Panc1 (cell line): ENCODE data around the gene TTC9C.

Source experiments
- POLR2AphosphoS5 ChIP-seq: IDR thresholded peaks from 2 replicates; pipeline ENCODE4 v1.6.1; 2012; ENCODE audit warnings: mild to moderate bottlenecking, low read depth, low read length, moderate library complexity
- TF ChIP-seq, protein P1 (sequence below): fragments of 450-650 bp; IDR thresholded peaks from 2 replicates; pipeline ENCODE4 v1.5.1; 2017; ENCODE audit warnings: mild to moderate bottlenecking

DNA sequence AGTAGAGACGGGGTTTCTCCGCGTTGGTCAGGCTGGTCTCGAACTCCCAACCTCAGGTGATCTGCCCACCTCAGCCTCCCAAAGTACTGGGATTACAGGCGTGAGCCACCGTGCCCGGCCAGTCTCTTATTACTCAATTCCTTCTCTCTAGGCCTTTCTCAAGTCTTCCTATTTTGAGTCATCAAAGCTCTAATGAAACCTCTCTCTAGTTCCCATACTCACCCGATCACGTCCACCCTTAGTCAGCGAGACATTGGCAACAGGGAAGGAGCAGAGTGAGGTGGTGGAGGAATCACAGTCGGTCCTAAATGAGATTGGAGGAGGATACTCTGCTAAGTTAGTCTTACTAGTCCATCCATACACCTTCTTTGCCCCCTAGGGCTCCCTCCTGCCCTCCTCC, 26.0 kb upstream of the TTC9C start:
- no peak for TF ChIP-seq POLR2AphosphoS5
- TF ChIP-seq, protein P1, sequence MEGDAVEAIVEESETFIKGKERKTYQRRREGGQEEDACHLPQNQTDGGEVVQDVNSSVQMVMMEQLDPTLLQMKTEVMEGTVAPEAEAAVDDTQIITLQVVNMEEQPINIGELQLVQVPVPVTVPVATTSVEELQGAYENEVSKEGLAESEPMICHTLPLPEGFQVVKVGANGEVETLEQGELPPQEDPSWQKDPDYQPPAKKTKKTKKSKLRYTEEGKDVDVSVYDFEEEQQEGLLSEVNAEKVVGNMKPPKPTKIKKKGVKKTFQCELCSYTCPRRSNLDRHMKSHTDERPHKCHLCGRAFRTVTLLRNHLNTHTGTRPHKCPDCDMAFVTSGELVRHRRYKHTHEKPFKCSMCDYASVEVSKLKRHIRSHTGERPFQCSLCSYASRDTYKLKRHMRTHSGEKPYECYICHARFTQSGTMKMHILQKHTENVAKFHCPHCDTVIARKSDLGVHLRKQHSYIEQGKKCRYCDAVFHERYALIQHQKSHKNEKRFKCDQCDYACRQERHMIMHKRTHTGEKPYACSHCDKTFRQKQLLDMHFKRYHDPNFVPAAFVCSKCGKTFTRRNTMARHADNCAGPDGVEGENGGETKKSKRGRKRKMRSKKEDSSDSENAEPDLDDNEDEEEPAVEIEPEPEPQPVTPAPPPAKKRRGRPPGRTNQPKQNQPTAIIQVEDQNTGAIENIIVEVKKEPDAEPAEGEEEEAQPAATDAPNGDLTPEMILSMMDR: no peak
